Loucy (cell line): ENCODE results near the gene OGFOD2.

Experiments
- H2AFZ ChIP-seq: fragments of 200-600 bp; sonication (generic); 2 replicates; pipeline ENCODE4 v1.6.0; 2016; ENCODE audit warnings: antibody characterized with exemption, mild to moderate bottlenecking, low read length, moderate library complexity
- H3F3A ChIP-seq: fragments of 200-600 bp; 2 replicates; pipeline ENCODE4 v1.6.0; 2016; ENCODE audit warnings: antibody characterized with exemption, low read depth, mild to moderate bottlenecking
- H3K27me3 ChIP-seq: fragments of 200-600 bp; sonication (generic); 2 replicates; pipeline ENCODE4 v1.6.1; 2014; ENCODE audit warnings: low read length, mild to moderate bottlenecking; ENCODE audit not compliant: insufficient read depth, poor library complexity, severe bottlenecking
- H3K36me3 ChIP-seq: fragments of 200-600 bp; sonication (generic); 2 replicates; pipeline ENCODE4 v1.6.1; 2016; ENCODE audit warnings: low read length; ENCODE audit not compliant: insufficient read depth
- H3K4me1 ChIP-seq: fragments of 200-600 bp; sonication (generic); 2 replicates; pipeline ENCODE4 v1.5.1; 2014; ENCODE audit warnings: low read length, mild to moderate bottlenecking; ENCODE audit not compliant: insufficient read depth, poor library complexity, severe bottlenecking
- H3K4me2 ChIP-seq: fragments of 200-600 bp; sonication (generic); 2 replicates; pipeline ENCODE4 v1.6.0; 2014; ENCODE audit warnings: antibody characterized with exemption, low read length, low read depth, mild to moderate bottlenecking; ENCODE audit not compliant: poor library complexity, severe bottlenecking
- H3K4me3 ChIP-seq: fragments of 200-600 bp; sonication (generic); 2 replicates; pipeline ENCODE4 v1.5.1; 2014; ENCODE audit warnings: low read length, mild to moderate bottlenecking, mixed read lengths; ENCODE audit not compliant: poor library complexity, severe bottlenecking
- H3K79me2 ChIP-seq: fragments of 200-600 bp; sonication (generic); 2 replicates; pipeline ENCODE4 v1.6.1; 2014; ENCODE audit warnings: low read length; ENCODE audit not compliant: insufficient read depth
- H3K9ac ChIP-seq: fragments of 200-600 bp; sonication (generic); 2 replicates; pipeline ENCODE4 v1.6.0; 2014; ENCODE audit warnings: mild to moderate bottlenecking, low read depth, low read length, moderate library complexity; ENCODE audit not compliant: poor library complexity, severe bottlenecking
- H3K9me2 ChIP-seq: fragments of 200-600 bp; sonication (generic); replicated peaks from 2 replicates; pipeline ENCODE4 v1.6.1; 2016; ENCODE audit warnings: low read depth, low read length, mixed read lengths
- H3K9me3 ChIP-seq: fragments of 200-600 bp; sonication (generic); 2 replicates; pipeline ENCODE4 v1.6.1; 2014; ENCODE audit warnings: mild to moderate bottlenecking, antibody characterized with exemption, low read length, low read depth; ENCODE audit not compliant: insufficient read depth
- H4K20me1 ChIP-seq: fragments of 200-600 bp; sonication (generic); 2 replicates; pipeline ENCODE4 v1.6.0; 2014; ENCODE audit warnings: antibody characterized with exemption, low read length, mild to moderate bottlenecking; ENCODE audit not compliant: insufficient read depth, poor library complexity, severe bottlenecking
- CTCF ChIP-seq: fragments of 200-600 bp; sonication (generic); conservative IDR thresholded peaks from 2 replicates; pipeline ENCODE4 v1.5.1; 2014; ENCODE audit warnings: mild to moderate bottlenecking, antibody characterized with exemption, low read length
- EZH2phosphoT487 ChIP-seq: fragments of 200-600 bp; IDR thresholded peaks from 2 replicates; pipeline ENCODE4 v1.6.1; 2018; ENCODE audit warnings: antibody characterized with exemption, mild to moderate bottlenecking, moderate library complexity, borderline replicate concordance

Gene OGFOD2

DNA sequence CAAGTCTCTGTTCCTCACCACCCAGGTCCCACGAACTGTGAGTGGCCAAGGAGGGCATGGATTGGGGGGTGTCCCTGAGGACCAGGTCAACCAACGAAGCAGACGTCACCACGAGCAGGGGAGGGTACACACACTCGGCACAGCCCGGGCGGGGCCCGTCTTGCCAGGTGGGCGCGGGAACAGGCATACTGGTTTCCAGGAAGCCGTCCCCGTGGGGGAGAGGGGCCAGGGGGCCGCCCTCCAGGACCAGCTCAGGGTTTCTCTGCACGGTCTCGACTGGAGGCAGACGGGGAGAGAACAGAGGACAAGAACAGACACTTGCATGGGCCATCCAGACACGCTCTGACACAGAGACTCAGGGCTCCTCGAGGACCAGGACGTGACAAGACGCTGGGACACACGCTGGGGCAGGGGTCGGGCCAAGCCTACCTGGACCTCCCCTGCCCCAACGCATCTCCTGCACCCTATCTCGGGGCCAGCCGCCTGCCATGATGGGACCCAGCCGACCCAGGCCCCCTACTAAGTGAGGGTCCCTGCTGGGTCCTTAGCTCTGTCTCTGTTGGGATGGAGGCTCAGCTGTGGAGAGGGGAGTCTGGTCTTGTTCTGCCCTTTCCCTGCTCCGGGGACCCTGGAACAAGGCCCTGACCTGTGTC lies 16.7 kb downstream of the OGFOD2 start:
- no peak overlapping the region for H3K4me3 ChIP-seq
- H3K9ac ChIP-seq, result no peak overlapping the region
- H3K4me2 ChIP-seq, result no peak overlapping the region
- no peaks in the 10 kb centered on the region for H3K9me2 ChIP-seq
- H3K36me3 ChIP-seq, result no peaks in the 10 kb centered on the region
- no peaks in the 10 kb centered on the region for H4K20me1 ChIP-seq
- H3K27me3 ChIP-seq, result no peaks in the 10 kb centered on the region
- no peak overlapping the region for H2AFZ ChIP-seq
- no peak for TF ChIP-seq EZH2phosphoT487
- TF ChIP-seq CTCF, result no peak
- H3F3A ChIP-seq, result no peaks in the 10 kb centered on the region
- no peaks in the 10 kb centered on the region for H3K79me2 ChIP-seq
- no peaks in the 10 kb centered on the region for H3K9me3 ChIP-seq
- no peaks in the 10 kb centered on the region for H3K4me1 ChIP-seq

DNA sequence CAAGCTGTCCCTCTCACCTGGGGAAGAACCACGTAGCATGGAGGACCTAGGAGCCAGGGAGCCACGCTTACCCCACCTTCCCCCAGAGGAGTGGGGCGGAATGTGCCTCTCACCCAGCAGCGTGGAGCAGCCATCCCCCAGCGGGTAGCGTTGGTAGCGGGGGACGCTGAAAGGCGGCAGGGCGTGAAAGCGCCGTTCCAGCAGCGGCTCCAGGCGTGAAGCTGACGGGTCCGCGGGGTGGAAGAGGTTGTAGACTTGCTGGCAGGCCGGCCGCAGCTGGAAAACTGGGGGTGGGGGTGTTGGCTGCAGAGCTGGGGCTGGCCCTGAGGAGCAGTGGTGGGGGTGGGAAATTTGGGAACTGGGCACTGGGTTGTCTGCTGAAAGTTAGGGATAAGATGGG lies 17.3 kb downstream of the OGFOD2 start:
- Histone ChIP-seq H2AFZ (no peak overlapping the region), H3K9me2 (no peaks in the 10 kb centered on the region), H3K36me3 (no peaks in the 10 kb centered on the region), H3K79me2 (no peaks in the 10 kb centered on the region), H3K4me2 (no peak overlapping the region), H3K4me3 (no peak overlapping the region), H3F3A (no peaks in the 10 kb centered on the region), H3K9me3 (no peaks in the 10 kb centered on the region), H3K27me3 (no peaks in the 10 kb centered on the region), H3K4me1 (no peaks in the 10 kb centered on the region), H3K9ac (no peak overlapping the region), H4K20me1 (no peaks in the 10 kb centered on the region)
- TF ChIP-seq EZH2phosphoT487, result no peak
- TF ChIP-seq CTCF, result no peak

DNA sequence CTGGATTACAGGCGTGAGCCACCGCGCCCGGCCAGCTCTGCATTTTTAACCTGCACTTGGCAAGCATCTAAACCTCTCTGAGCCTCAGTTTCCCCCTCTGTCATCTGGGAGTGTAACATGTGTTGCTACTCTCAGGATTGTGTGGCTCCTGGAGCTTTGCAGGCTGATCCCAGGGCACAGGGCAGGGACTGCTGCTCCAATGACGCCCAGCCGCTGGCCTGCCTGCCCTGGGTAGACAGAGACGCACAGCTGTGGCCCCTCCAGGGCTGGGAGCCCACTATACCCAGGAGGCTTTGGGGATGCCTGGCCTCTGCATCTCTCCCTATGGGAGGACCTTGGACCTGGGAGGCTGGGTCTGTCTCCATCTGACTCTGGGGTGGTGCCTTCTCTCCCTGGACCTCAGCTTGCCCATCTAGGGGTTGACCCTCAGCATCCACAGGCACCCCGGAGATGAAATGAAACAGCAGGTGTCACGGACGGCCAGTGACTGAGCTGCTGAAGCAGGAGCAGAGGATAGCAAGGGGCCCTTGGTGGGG lies 19.2 kb downstream of the OGFOD2 start:
- Histone ChIP-seq H3K9me2 (no peaks in the 10 kb centered on the region), H3K27me3 (no peaks in the 10 kb centered on the region), H2AFZ (no peak overlapping the region), H3K36me3 (no peaks in the 10 kb centered on the region), H3K79me2 (no peaks in the 10 kb centered on the region), H3K9ac (no peak overlapping the region), H3K4me1 (no peaks in the 10 kb centered on the region), H3F3A (no peaks in the 10 kb centered on the region), H3K9me3 (no peaks in the 10 kb centered on the region), H4K20me1 (no peaks in the 10 kb centered on the region), H3K4me3 (no peak overlapping the region), H3K4me2 (no peak overlapping the region)
- TF ChIP-seq CTCF (no peak), EZH2phosphoT487 (no peak)
